Stimulated activated CD8-positive, alpha-beta memory T cell treated with anti-CD3 and anti-CD28 coated beads, Interleukin-15, amount 100 ng/mL, for 1 hour (primary cell): ENCODE measurements around the gene C9orf78.

Experiments
- DNase-seq: peaks from one replicate; pipeline ENCODE4 v3.0.0-alpha.2; 2020; ENCODE audit warnings: low read depth

The C9orf78 gene

DNA sequence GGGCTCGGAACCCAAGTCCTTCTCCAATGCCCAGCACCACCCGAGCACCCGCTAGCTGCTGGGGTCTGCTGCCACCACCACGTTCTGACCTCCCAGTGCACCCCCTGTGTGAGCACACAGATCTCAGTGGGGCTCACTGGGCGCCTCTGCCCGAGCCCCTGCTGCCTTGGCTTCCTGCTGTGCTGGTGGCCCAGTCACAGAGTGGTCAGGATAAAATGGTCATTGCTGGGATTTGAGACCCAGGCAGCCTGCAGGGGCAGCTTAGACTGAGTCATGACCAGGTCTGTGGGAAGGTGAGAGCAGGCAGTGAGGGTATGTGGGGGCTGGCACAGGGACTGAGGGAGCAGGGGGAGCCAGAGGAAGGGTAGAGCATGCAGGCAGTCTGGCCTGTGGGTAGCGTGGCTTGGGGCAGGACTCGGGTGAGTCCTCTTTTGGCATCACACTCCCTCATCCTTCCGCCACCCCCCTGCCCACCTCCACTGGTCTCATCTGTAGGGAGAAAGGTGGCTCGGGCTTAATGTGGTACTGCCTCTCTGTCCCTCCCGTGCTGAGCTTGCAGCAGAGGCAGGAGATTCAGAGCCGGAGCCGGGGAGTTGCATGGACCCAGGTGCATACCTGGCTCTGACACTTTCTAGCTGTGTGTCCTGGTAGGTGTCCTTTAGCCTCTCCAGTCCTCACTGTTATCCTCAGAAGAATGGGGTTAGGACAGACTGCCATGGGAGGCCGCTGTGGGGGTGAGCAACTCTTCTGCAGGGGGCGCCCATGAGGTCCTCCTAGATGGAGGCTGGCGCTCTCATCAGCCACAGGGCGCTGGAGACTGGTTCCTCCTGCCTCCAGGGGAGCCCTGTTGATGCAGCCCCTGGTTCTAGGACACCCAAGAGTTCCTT is 32.3 kb upstream of the C9orf78 start:
- DNase-seq: no peak

- no peak for DNase-seq
These were observed 31.5 kb upstream of the C9orf78 start for GRCh38 chr9:129866394-129867135.

DNA sequence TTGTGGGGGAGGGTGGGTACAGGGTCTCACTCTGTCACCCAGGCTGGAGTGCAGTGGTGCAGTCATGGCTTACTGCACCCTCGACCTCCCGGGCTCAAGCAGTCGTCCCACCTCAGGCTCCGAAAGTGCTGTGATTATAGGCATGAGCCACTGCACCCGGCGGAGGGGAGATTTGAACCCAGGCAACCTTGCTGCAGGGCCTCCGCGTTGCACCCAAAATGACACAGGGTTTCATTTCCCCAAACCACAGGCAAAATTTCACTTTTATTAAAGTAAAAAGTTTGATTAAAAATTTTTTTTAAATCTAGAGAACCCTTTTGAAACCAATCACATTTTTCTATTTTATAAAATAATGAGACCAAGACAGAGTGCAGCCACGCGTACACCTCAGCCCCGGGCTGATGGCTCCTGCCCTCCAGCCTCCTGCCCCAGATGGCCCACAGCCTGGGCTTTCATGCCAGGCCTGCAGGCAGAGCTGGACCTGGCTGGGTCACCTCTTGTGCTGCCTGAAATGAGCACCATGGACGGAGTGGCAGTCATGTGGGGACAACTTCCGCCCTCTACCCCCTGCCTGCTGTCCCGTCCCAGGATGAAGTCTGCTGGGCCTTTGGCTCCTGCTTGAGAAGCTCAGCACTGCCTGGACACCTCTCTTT is 30.7 kb upstream of the C9orf78 start:
- no peak for DNase-seq

- DNase-seq: no peak
These were observed 30.0 kb upstream of the C9orf78 start for GRCh38 chr9:129864991-129865647.

DNA sequence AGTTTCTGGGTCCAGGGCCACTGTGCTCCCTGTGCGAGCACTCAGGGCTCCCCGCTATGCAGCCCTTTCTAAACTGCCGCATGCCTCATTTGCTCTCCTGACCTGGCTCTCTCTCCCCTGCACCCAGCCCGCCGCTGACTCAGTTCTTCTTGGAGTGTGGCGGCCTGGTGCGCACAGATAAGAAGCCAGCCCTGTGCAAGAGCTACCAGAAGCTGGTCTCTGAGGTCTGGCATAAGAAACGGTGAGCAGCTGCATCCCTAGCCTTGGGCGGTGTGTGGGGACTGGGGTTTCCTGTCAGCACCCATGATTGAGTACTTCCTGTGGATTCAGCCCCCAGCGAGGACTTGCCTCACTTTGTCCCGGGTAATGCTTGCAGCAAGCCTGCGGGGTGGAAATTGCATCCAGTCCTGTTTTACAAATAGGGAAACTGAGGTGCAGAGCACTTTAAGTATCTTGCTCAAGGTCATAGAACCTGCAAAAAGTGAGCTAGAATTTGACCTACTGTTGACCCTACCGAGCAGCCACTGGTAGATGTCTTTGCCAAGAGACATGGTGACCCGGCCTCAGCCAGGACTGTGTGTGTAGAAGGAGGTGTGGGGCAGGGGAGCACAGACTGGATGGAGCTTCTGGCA is 28.1 kb upstream of the C9orf78 start:
- DNase-seq: peak; percentile 57

GRCh38 chr9:129861447-129861827 is 26.4 kb upstream of the C9orf78 start:
- DNase-seq: no peak

DNA sequence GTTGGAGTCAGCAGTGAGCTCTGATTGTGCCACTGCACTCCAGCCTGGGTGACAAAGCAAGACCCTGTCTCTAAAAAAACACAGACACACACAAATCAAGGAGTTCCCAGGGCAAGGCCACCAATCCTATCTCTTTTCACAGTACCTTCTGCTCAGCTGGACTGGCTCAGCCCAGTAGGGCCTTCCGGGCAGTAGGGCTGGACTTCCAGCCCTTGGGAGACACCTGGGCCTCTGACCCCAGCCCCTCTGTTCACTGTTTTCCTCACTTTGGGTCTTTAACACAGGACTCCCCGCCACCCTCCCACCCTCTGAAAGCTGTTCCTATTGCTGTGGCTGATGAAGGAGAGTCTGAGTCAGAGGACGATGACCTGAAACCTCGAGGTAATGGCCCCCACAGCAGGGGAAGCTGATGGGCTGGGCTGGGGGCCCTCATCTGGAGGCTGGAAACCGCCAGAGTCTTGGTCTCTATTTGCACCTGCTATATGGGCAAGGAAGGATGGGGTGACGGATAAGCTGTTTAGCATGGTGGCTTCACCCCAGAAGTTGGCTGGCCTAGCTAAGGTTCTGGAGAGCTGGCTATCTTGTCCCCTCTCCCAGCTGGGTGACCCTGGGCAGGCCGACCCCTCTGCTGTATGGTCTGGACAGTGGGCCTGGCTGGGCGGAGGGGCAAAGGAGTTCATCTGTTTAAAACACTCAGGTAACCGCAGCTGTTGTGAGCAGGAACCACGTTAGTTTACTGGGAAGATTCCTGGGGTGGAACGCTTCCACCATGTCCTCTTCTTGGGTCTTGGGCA is 25.8 kb upstream of the C9orf78 start:
- DNase-seq: no peak

GRCh38 chr9:129858167-129858962 is 23.3 kb upstream of the C9orf78 start:
- no peak for DNase-seq

- no peak for DNase-seq
These were observed 22.1 kb upstream of the C9orf78 start for GRCh38 chr9:129857207-129857606.

- no peak for DNase-seq
These were observed 19.6 kb upstream of the C9orf78 start for GRCh38 chr9:129854588-129855110.

DNA sequence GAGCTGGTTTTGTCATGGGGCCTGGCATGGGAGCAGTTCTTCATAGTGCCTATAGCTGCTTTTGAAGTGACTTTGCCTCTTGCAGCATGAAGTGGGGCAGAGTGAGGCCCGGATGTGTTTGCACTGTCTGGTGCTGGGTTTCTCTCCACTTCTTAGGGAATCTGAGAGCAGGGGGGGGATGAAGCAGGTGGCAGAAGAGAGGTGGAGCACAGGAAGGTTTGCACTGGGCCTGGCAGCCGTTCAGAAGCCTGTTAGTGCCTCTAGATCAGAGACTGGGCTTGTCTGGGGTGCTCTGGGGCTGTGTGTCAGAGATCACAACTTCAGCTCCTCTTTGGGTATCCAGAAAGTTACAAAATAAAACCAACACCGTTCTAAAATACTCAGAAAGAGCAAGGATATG is 18.5 kb upstream of the C9orf78 start:
- DNase-seq: no peak

DNA sequence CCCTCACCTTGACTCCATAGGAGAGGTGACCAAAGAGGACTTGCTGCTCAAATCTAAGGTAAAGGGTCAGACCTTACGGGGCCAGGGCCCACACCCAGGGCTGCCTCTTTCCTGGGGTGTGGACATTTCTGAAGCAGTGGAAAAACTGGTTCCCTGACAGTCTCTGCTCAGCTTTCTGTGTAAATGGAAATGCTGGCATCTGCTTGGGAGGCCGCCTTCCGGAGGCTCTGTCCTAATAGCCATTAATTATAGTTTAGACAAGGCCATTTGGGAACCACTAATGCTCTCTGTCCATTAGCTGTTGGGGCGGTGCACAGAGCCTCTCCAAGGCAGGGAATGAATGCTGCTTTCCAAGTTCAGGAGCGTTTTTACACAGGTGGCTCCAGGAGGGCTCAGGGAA is 17.5 kb upstream of the C9orf78 start:
- no peak for DNase-seq

DNA sequence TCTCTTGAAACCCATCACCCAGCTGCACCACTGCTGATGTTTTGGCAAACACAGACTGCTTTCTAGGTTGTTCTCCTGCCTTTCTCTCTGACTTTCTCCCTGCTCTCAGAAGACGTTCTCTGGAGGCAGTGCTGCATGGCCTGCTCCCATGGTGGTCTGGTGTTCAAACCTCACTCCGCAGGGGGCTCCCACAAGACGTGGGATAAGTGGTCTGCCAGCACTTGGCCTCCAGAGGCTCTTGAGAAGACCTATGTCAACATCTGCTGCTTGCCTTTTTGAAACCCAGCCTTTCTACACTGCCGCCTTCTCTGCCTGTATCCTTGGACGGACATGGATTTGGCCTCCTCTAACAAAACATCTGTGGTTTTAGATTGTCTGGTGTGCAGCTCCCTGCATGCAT is 16.7 kb upstream of the C9orf78 start:
- no peak for DNase-seq

DNA sequence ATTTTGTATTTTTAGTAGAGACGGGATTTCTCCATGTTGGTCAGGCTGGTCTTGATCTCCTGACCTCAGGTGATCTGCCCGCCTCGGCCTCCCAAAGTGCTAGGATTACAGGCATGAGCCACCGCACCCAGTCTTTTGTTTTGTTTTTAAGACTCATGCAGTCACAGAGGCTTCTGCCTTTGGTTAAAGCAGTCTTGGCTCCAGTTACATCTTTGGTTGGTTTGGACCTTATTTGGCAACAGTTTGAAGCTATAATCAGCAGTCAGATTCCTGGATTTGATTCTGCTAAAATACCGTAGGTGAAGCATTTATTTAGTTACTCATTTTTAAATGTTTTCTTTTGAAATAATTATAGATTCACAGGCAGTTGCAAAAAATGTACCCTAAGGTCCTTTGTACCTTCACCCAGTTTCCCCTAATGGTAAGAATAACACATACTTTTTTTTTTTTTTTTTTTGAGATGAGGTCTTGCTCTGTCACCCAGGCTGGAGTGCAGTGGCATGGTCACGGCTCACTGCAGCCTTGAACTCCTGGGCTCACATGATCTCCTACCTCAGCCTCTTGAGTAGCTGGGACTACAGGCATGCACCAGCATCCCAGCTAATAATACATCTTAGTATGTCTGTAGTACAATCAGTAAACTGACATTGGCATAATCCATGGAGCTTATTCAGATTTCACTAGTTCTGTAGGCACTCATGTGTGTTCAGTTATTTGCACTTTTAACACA is 15.9 kb upstream of the C9orf78 start:
- DNase-seq: no peak

- no peak for DNase-seq
These were observed 14.8 kb upstream of the C9orf78 start for GRCh38 chr9:129849901-129850300.

DNA sequence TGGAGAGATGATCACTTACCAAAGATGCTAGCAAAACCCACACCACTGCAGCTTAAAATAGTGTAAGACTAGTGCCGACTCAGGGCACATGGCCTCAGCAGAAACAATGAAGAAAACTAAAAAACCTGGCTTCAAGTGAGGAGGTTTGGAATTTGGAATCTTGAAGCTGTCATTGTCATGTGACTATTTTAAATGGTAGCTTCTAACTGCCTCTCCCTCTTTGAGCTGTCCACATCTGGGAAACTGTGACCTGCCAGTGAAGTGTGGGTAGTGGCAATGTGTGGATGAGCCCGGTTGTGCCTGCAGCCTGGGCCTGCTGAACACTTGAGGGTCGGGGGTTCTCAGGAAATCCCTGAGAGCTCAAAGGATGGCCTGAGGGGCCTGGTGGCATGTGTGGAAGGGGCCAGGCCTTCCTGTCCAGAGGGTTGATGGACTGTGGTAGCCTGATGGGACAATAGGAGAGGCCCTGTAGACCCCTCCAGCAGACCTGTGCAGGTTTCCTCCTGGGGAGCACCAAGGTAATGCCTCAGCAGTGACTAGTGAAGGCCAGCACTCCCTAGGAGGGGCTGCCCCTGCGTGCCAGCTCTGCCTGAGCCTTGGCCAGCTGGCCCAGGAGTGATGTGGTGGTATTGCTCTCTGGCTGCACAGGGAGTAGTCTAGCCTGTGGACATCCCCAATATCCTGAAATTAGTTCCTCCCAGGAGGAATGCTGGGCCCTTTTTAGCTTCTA is 13.8 kb upstream of the C9orf78 start:
- no peak for DNase-seq

- DNase-seq: no peak
These were observed 10.3 kb upstream of the C9orf78 start for GRCh38 chr9:129845373-129845772.

DNA sequence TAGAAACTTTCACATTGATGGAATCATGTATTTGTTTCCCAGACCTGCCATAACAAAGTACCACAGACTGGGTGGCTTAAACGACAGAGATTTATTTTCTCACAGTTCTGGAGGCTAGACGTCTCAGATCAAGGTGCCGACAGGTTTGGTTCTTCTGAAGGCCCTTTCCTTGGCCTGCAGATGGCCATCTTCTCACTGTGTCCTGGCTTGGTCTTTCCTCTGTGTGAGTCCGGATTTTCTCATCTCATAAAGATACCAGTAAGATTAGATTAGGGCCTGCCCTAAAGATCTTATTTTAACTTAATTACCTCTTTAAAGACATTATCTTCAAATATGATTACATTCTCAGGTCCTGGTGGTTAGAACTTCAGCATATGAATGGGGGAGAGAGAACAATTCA is 6.0 kb upstream of the C9orf78 start:
- DNase-seq: no peak

DNA sequence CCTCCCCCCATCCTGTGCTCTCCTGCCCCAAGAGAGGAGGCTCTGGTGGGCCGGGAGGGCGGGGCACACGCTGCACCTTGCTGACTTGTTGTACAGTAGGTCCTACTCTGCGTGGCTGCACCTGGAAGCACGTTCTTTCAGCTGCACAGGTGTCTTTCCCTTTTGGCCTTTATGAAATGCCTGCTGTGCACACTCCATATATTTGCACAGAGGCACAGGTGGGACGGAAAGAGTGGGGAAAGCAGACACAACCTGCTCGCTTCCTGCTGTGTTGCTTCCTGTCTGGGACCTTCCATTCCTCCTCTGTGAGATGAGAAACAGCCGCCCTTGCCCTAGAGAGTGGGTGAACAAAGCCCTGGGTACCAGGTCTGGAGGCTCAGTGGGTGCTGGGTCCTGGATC is 5.0 kb upstream of the C9orf78 start:
- no peak for DNase-seq
